BE2C (cell line): ENCODE results near the gene SURF2.

Experiments used
- DNase-seq: peaks from one replicate; pipeline ENCODE4 v3.0.0-alpha.2; 2020
- H3K27me3 ChIP-seq: fragments of 250-450 bp; sonication (Bioruptor Pico); 2 replicates; pipeline ENCODE4 v1.5.1; 2020; ENCODE audit warnings: mild to moderate bottlenecking
- H3K36me3 ChIP-seq: fragments of 250-450 bp; sonication (Bioruptor Pico); 2 replicates; pipeline ENCODE4 v1.5.1; 2020; ENCODE audit warnings: mild to moderate bottlenecking
- H3K4me1 ChIP-seq: fragments of 250-450 bp; sonication (Bioruptor Pico); 2 replicates; pipeline ENCODE4 v1.5.1; 2020
- H3K4me3 ChIP-seq: 2 replicates; pipeline ENCODE4 v1.5.1; 2011; ENCODE audit warnings: low read depth, low read length
- H3K9me3 ChIP-seq: fragments of 250-450 bp; sonication (Bioruptor Pico); 2 replicates; pipeline ENCODE4 v1.5.1; 2020
- CTCF ChIP-seq: IDR thresholded peaks from 2 replicates; pipeline ENCODE4 v1.5.1; 2012; ENCODE audit warnings: mild to moderate bottlenecking, low read depth, low read length

The SURF2 gene

DNA sequence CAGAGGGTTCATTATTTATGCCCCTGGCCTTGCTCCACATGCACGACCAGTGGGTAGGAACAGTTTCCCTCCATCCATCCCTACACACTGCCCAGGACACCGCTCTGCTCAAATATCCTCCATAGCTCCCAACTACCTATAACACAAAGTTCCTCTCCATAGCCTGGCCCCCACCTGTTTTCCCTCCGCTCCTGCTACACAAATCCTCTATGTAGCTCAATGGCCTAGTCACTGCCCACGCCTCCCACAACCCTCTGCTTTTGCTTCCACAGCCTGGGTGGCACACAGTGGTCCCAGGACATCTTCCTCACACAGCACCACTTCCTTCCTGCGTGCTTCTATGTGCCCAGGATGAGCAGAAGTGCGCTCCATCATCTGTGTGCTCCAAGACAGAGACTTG lies 41.0 kb downstream of the SURF2 start:
- Histone ChIP-seq H3K36me3 (peaks cover 4% of the 10 kb centered on the region; the same call in 1 of the 2 replicates), H3K4me3 (no peak overlapping the region), H3K9me3 (no peaks in the 10 kb centered on the region), H3K27me3 (peaks cover 5% of the 10 kb centered on the region; the same call in 1 of the 2 replicates), H3K4me1 (no peaks in the 10 kb centered on the region)
- DNase-seq: no peak
- TF ChIP-seq CTCF: no peak

GRCh38 chr9:133397895-133398294 lies 41.5 kb downstream of the SURF2 start:
- H3K4me3 ChIP-seq: no peak overlapping the region
- peaks cover 4% of the 10 kb centered on the region; the same call in 1 of the 2 replicates for H3K36me3 ChIP-seq
- DNase-seq: no peak
- H3K9me3 ChIP-seq: no peaks in the 10 kb centered on the region
- H3K4me1 ChIP-seq: no peaks in the 10 kb centered on the region
- peaks cover 5% of the 10 kb centered on the region; the same call in 1 of the 2 replicates for H3K27me3 ChIP-seq
- no peak for TF ChIP-seq CTCF

- Histone ChIP-seq H3K4me3 (no peak overlapping the region), H3K36me3 (peaks cover 11% of the 10 kb centered on the region), H3K27me3 (no peaks in the 10 kb centered on the region), H3K9me3 (no peaks in the 10 kb centered on the region), H3K4me1 (no peaks in the 10 kb centered on the region)
- TF ChIP-seq CTCF: no peak
- no peak for DNase-seq
Observed at GRCh38 chr9:133400292-133400691, 43.9 kb downstream of the SURF2 start.

DNA sequence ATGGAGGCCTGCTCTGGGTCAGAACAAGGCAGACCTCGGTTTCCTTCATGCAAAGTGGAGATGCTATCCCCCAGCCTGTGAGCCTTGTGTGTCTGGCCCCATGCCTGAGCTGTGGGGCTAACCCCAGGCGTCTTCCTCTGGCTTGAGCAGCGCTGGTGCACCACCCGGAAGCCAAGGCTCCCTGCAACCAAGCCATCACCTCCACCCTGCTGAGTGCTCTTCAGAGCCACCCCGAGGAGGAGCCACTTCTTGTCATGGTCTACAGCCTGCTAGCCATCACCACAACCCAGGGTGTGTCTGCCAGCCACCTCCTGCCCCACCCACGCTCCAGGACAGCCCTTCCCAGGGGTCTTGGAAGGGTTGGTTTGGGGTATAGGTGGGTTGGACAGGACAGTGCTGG lies 45.2 kb downstream of the SURF2 start:
- no peak for TF ChIP-seq CTCF
- no peaks in the 10 kb centered on the region for H3K9me3 ChIP-seq
- no peaks in the 10 kb centered on the region for H3K27me3 ChIP-seq
- H3K4me1 ChIP-seq: no peaks in the 10 kb centered on the region
- no peak overlapping the region for H3K4me3 ChIP-seq
- H3K36me3 ChIP-seq: peaks cover 22% of the 10 kb centered on the region
- no peak for DNase-seq

DNA sequence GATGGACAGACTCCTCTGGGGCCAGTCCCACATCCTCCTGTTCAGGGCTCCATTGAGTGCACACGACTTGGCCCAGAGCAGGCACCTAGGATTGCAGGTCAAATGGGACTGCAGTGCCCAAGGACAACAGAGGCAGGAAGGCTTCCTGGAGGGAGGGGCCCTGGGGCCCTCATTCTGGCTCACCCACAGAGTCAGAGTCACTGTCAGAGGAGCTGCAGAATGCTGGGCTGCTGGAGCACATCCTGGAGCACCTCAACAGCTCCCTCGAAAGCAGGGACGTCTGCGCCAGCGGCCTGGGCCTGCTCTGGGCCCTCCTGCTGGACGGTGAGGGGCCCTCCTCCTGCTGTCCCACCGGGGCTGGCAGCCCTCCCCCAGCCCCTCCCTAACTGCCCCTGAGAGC lies 46.3 kb downstream of the SURF2 start:
- Histone ChIP-seq H3K36me3 (peaks cover 29% of the 10 kb centered on the region), H3K27me3 (no peaks in the 10 kb centered on the region)
- no peak for TF ChIP-seq CTCF

GRCh38 chr9:133403766-133404453 lies 47.6 kb downstream of the SURF2 start:
- Histone ChIP-seq H3K4me3 (no peak overlapping the region), H3K9me3 (no peaks in the 10 kb centered on the region), H3K27me3 (no peaks in the 10 kb centered on the region), H3K4me1 (no peaks in the 10 kb centered on the region), H3K36me3 (peaks cover 29% of the 10 kb centered on the region)
- peak; percentile 54 for DNase-seq
- TF ChIP-seq CTCF: peak; percentile 62

More for the DNA sequence above, 46.3 kb downstream of the SURF2 start:
- no peak overlapping the region for H3K4me3 ChIP-seq
- H3K9me3 ChIP-seq: no peaks in the 10 kb centered on the region
- DNase-seq: no peak
- H3K4me1 ChIP-seq: no peaks in the 10 kb centered on the region
